ENCODE data around the gene MSH5.

Gene MSH5

GRCh38 chr6:31730631-31731086 lies 9.1 kb upstream of the MSH5 start:
- Histone ChIP-seq H3K9ac (peak overlapping the region in 10 of 11 experiments; percentile 76 to 91 (median 84); a peak in 15 of 22 replicates), H3K4me1 (peaks cover 74 to 84% (median 81%) of the 10 kb centered on the region in 10 experiments), H3K27me3 (no peaks in the 10 kb centered on the region), H3K27ac (peak overlapping the region in 10 of 11 experiments; percentile 79 to 88 (median 84); a peak in 16 of 22 replicates), H3K4me2 (peak overlapping the region; percentile 92 to 100 (median 98)), H3K4me3 (peak overlapping the region; percentile 66 to 92 (median 86); a peak in 17 of 20 replicates), H3K36me3 (peaks cover 44 to 64% (median 60%) of the 10 kb centered on the region in 11 experiments), H3K9me3 (replicated peaks in 1 of 11) (0 out of 22 replicates have a peak, but pooled peaks cover 0 to 3% (median 0%) of the 10 kb centered on the region in 11 experiments), H4K20me1 (peaks cover 26 to 51% (median 44%) of the 10 kb centered on the region in 11 experiments)
- TF ChIP-seq Cebpa-rat (IDR thresholded peaks at IDR 0.05): no peak

- Histone ChIP-seq H3K4me1 (peaks cover 64 to 76% (median 72%) of the 10 kb centered on the region in 10 experiments), H3K4me3 (peak overlapping the region in 4 of 10 experiments; percentile 13 to 98 (median 31); a peak in 3 of 20 replicates), H3K4me2 (peak overlapping the region in 10 of 11 experiments; percentile 8 to 100 (median 96); a peak in 17 of 22 replicates), H3K9me3 (replicated peaks in 1 of 11) (0 out of 22 replicates have a peak, but pooled peaks cover 0 to 3% (median 0%) of the 10 kb centered on the region in 11 experiments), H3K27me3 (no peaks in the 10 kb centered on the region), H4K20me1 (peaks cover 26 to 51% (median 44%) of the 10 kb centered on the region in 11 experiments), H3K27ac (peak overlapping the region in 2 of 11 experiments; percentile 10 to 11; a peak in 3 of 22 replicates), H3K36me3 (peaks cover 43 to 51% (median 47%) of the 10 kb centered on the region in 11 experiments), H3K9ac (peak overlapping the region in 8 of 11 experiments; percentile 8 to 91 (median 38); a peak in 8 of 22 replicates)
- no peak for TF ChIP-seq Cebpa-rat (IDR thresholded peaks at IDR 0.05)
Observed at GRCh38 chr6:31732029-31732428, 7.8 kb upstream of the MSH5 start.

- TF ChIP-seq Cebpa-rat (IDR thresholded peaks at IDR 0.05): no peak
- H3K27ac ChIP-seq: peak overlapping the region; percentile 81 to 100 (median 97); a peak in 20 of 22 replicates
- H3K9me3 ChIP-seq (replicated peaks in 1 of 11): no peaks in the 10 kb centered on the region
- H3K4me3 ChIP-seq: peak overlapping the region; percentile 75 to 98 (median 89)
- peak overlapping the region; percentile 88 to 97 (median 92) for H3K9ac ChIP-seq
- no peaks in the 10 kb centered on the region for H3K27me3 ChIP-seq
- H3K4me1 ChIP-seq: peaks cover 64 to 74% (median 70%) of the 10 kb centered on the region in 10 experiments
- peak overlapping the region; percentile 93 to 100 (median 99) for H3K4me2 ChIP-seq
- peaks cover 39 to 45% (median 43%) of the 10 kb centered on the region in 11 experiments for H3K36me3 ChIP-seq
- H4K20me1 ChIP-seq: peaks cover 18 to 50% (median 42%) of the 10 kb centered on the region in 11 experiments
Observed at GRCh38 chr6:31733734-31734133, 6.1 kb upstream of the MSH5 start.

- Histone ChIP-seq H3K27me3 (no peaks in the 10 kb centered on the region), H3K9ac (peak overlapping the region; percentile 88 to 97 (median 92)), H3K4me2 (peak overlapping the region; percentile 93 to 100 (median 99)), H4K20me1 (peaks cover 13 to 50% (median 38%) of the 10 kb centered on the region in 11 experiments; a peak in 20 of 22 replicates), H3K4me1 (peaks cover 67 to 74% (median 70%) of the 10 kb centered on the region in 10 experiments), H3K27ac (peak overlapping the region; percentile 81 to 100 (median 97)), H3K36me3 (peaks cover 39 to 44% (median 43%) of the 10 kb centered on the region in 11 experiments), H3K4me3 (peak overlapping the region; percentile 75 to 98 (median 89)), H3K9me3 (replicated peaks in 1 of 11) (no peaks in the 10 kb centered on the region)
- no peak for TF ChIP-seq Cebpa-rat (IDR thresholded peaks at IDR 0.05)
Observed at GRCh38 chr6:31734247-31734820, 5.5 kb upstream of the MSH5 start.

- Histone ChIP-seq H3K4me1 (peaks cover 68 to 75% (median 71%) of the 10 kb centered on the region in 10 experiments), H3K27me3 (no peaks in the 10 kb centered on the region), H4K20me1 (peaks cover 13 to 50% (median 38%) of the 10 kb centered on the region in 11 experiments; a peak in 20 of 22 replicates), H3K27ac (peak overlapping the region; percentile 81 to 100 (median 97)), H3K4me2 (peak overlapping the region; percentile 93 to 100 (median 99)), H3K9me3 (replicated peaks in 1 of 11) (no peaks in the 10 kb centered on the region), H3K4me3 (peak overlapping the region; percentile 75 to 98 (median 89)), H3K36me3 (peaks cover 39 to 44% (median 43%) of the 10 kb centered on the region in 11 experiments), H3K9ac (peak overlapping the region; percentile 88 to 97 (median 92))
- TF ChIP-seq Cebpa-rat (IDR thresholded peaks at IDR 0.05): no peak
Observed at GRCh38 chr6:31734821-31735406, 4.9 kb upstream of the MSH5 start.

- Histone ChIP-seq H4K20me1 (peaks cover 9 to 39% (median 31%) of the 10 kb centered on the region in 11 experiments; a peak in 19 of 22 replicates), H3K9ac (peak within 1 kb of the TSS; percentile 88 to 97 (median 92)), H3K4me3 (peak within 1 kb of the TSS; percentile 75 to 98 (median 89)), H3K27me3 (no peaks in the 10 kb centered on the region), H3K4me2 (peak within 1 kb of the TSS; percentile 93 to 100 (median 99)), H3K9me3 (replicated peaks in 1 of 11) (no peaks in the 10 kb centered on the region), H3K36me3 (peaks cover 31 to 37% (median 34%) of the 10 kb centered on the region in 11 experiments), H3K4me1 (peaks cover 64 to 71% (median 68%) of the 10 kb centered on the region in 10 experiments), H3K27ac (peak within 1 kb of the TSS; percentile 81 to 100 (median 97))
- TF ChIP-seq Cebpa-rat (IDR thresholded peaks at IDR 0.05): no peak
Observed at GRCh38 chr6:31736021-31736767, 3.6 kb upstream of the MSH5 start, which contains the start of gene CLIC1. CLIC1 (minus strand) TSS chr6:31736530; CDS start chr6:31736300, 230 bp downstream.

GRCh38 chr6:31736768-31737314 lies 3.0 kb upstream of the MSH5 start:
- Histone ChIP-seq H3K4me1 (peaks cover 64 to 71% (median 68%) of the 10 kb centered on the region in 10 experiments), H3K4me3 (peak overlapping the region; percentile 75 to 98 (median 89)), H3K9me3 (replicated peaks in 1 of 11) (no peaks in the 10 kb centered on the region), H3K27ac (peak overlapping the region; percentile 81 to 100 (median 97)), H3K36me3 (peaks cover 27 to 37% (median 33%) of the 10 kb centered on the region in 11 experiments), H3K9ac (peak overlapping the region; percentile 88 to 97 (median 92)), H3K27me3 (no peaks in the 10 kb centered on the region), H3K4me2 (peak overlapping the region; percentile 93 to 100 (median 99)), H4K20me1 (peaks cover 9 to 33% (median 27%) of the 10 kb centered on the region in 11 experiments; a peak in 19 of 22 replicates)
- no peak for TF ChIP-seq Cebpa-rat (IDR thresholded peaks at IDR 0.05)
